Hypothalamus (tissue), 51 donors: ENCODE results near the gene DEPDC1B.
"Not testable (repeated sequence)": the region's sequence is repeated elsewhere in the genome, so short reads cannot be mapped to it uniquely, and the experiment has no call there.

ENCODE experiments used
- DNase-seq, 51 donors: peaks; one replicate each; lab custom pipeline; 2025; lab: John Stamatoyannopoulos, UW

The DEPDC1B gene

GRCh38 chr5:60700416-60700757, 421 bp upstream of the DEPDC1B start:
- DNase-seq = peak in 10 of 51 donors; percentile 16 to 73 (median 46)

- DNase-seq = no peak
These were observed 718 bp downstream of the DEPDC1B start for GRCh38 chr5:60699288-60699608.

GRCh38 chr5:60698336-60698735, 1.6 kb downstream of the DEPDC1B start:
- no peak for DNase-seq

- no peak for DNase-seq
These were observed 9.6 kb downstream of the DEPDC1B start for GRCh38 chr5:60690326-60690725.

- no peak for DNase-seq
These were observed 11.0 kb downstream of the DEPDC1B start for GRCh38 chr5:60688980-60689379.

GRCh38 chr5:60687927-60688720, 11.8 kb downstream of the DEPDC1B start:
- no peak for DNase-seq

- DNase-seq = no peak
These were observed 13.8 kb downstream of the DEPDC1B start for GRCh38 chr5:60686157-60686556.

GRCh38 chr5:60685700-60686099, 14.3 kb downstream of the DEPDC1B start:
- no peak for DNase-seq

- DNase-seq = no peak
These were observed 14.9 kb downstream of the DEPDC1B start for GRCh38 chr5:60685028-60685427.

GRCh38 chr5:60682007-60682406, 18.0 kb downstream of the DEPDC1B start:
- not testable (repeated sequence) for DNase-seq

GRCh38 chr5:60679816-60680215, 20.1 kb downstream of the DEPDC1B start:
- no peak for DNase-seq

- DNase-seq = no peak
These were observed 21.9 kb downstream of the DEPDC1B start for GRCh38 chr5:60677850-60678664.

- no peak for DNase-seq
These were observed 24.7 kb downstream of the DEPDC1B start for GRCh38 chr5:60675286-60675685.

GRCh38 chr5:60674251-60675069, 25.5 kb downstream of the DEPDC1B start:
- DNase-seq = no peak

GRCh38 chr5:60673334-60673733, 26.6 kb downstream of the DEPDC1B start:
- no peak for DNase-seq

GRCh38 chr5:60672693-60673264, 27.2 kb downstream of the DEPDC1B start:
- no peak for DNase-seq

GRCh38 chr5:60671899-60672692, 27.9 kb downstream of the DEPDC1B start:
- no peak for DNase-seq

- DNase-seq = no peak
These were observed 29.2 kb downstream of the DEPDC1B start for GRCh38 chr5:60670749-60671148.

- peak in 1 of 51 donors; percentile 7 for DNase-seq
These were observed 31.2 kb downstream of the DEPDC1B start for GRCh38 chr5:60668686-60669304.
